HEK293 (cell line): ENCODE results near the gene RGMA.

Experiments
- CTCF ChIA-PET: fragments of 350-600 bp; formaldehyde crosslinking; extraction: SDS; loops from one replicate; lab custom pipeline; 2021; ENCODE audit warnings: antibody characterized with exemption; lab: Yijun Ruan, JAX
- POLR2A ChIA-PET: fragments of 300-600 bp; formaldehyde crosslinking; extraction: SDS; loops from one replicate; lab custom pipeline; 2020; ENCODE audit warnings: antibody characterized with exemption, inconsistent platforms; lab: Yijun Ruan, JAX
- H3K27ac ChIP-seq: fragments of 200-500 bp; sonication (Bioruptor generic); 2 replicates; pipeline ENCODE4 v1.5.1; 2014; ENCODE audit warnings: low read depth, low read length, control low read depth, inconsistent platforms; ENCODE audit errors: extremely low read depth
- H3K36me3 ChIP-seq, 2 experiments: fragments of 200-500 bp in 1 of 2; sonication (Bioruptor generic) in 1 of 2; 1 replicate in 1 of 2; 2 replicates in 1 of 2; pipeline ENCODE4 v1.5.1; 2014 to 2017; ENCODE audit warnings: inconsistent platforms in 2 of 2, low read length in 2 of 2; ENCODE audit not compliant: control insufficient read depth in 2 of 2, insufficient read depth in 1 of 2
- H3K4me1 ChIP-seq: fragments of 200-500 bp; sonication (Bioruptor generic); 2 replicates; pipeline ENCODE4 v1.5.1; 2014; ENCODE audit warnings: mild to moderate bottlenecking, low read length, inconsistent platforms; ENCODE audit not compliant: control insufficient read depth, insufficient read depth
- H3K4me3 ChIP-seq: 2 replicates; pipeline ENCODE4 v1.5.1; 2011; ENCODE audit warnings: low read depth, mild to moderate bottlenecking, control low read depth, low read length, moderate library complexity
- H3K9me3 ChIP-seq: fragments of 200-500 bp; sonication (Bioruptor generic); 2 replicates; pipeline ENCODE4 v1.5.1; 2014; ENCODE audit warnings: low read depth, low read length, inconsistent platforms; ENCODE audit not compliant: control insufficient read depth, insufficient read depth
- BCL11B ChIP-seq: fragments of 450-650 bp; formaldehyde crosslinking; IDR thresholded peaks from 2 replicates; pipeline ENCODE4 v1.5.1; 2016; ENCODE audit warnings: low read depth, missing biosample characterization, missing genetic modification characterization
- ELK4 ChIP-seq: IDR thresholded peaks from 2 replicates; pipeline ENCODE4 v1.6.1; 2011; ENCODE audit warnings: mild to moderate bottlenecking, low read depth, low read length, borderline replicate concordance
- GFI1B ChIP-seq: fragments of 450-650 bp; formaldehyde crosslinking; IDR thresholded peaks from 2 replicates; pipeline ENCODE4 v1.5.1; 2016; ENCODE audit warnings: missing biosample characterization, missing genetic modification characterization
- GLIS2 ChIP-seq: fragments of 450-650 bp; formaldehyde crosslinking; IDR thresholded peaks from 2 replicates; pipeline ENCODE4 v1.5.1; 2016; ENCODE audit warnings: missing biosample characterization, missing genetic modification characterization
- KLF17 ChIP-seq: fragments of 450-650 bp; formaldehyde crosslinking; IDR thresholded peaks from 2 replicates; pipeline ENCODE4 v1.5.1; 2016; ENCODE audit warnings: missing biosample characterization, missing genetic modification characterization
- PBX3 ChIP-seq: sonication (generic); formaldehyde crosslinking; IDR thresholded peaks from 2 replicates; pipeline ENCODE4 v1.8.1; 2022; ENCODE audit warnings: mild to moderate bottlenecking, moderate library complexity, missing genetic modification reagents
- REST ChIP-seq: fragments of 450-650 bp; formaldehyde crosslinking; IDR thresholded peaks from 2 replicates; pipeline ENCODE4 v1.5.1; 2016; ENCODE audit warnings: missing biosample characterization, missing genetic modification characterization
- ZBTB17 ChIP-seq: fragments of 450-650 bp; formaldehyde crosslinking; IDR thresholded peaks from 2 replicates; pipeline ENCODE4 v1.5.1; 2016; ENCODE audit warnings: missing biosample characterization, missing genetic modification characterization
- ZBTB8A ChIP-seq: fragments of 450-650 bp; formaldehyde crosslinking; IDR thresholded peaks from 2 replicates; pipeline ENCODE4 v1.5.1; 2016; ENCODE audit warnings: missing biosample characterization, missing genetic modification characterization
- ZFP3 ChIP-seq: fragments of 450-650 bp; formaldehyde crosslinking; IDR thresholded peaks from 2 replicates; pipeline ENCODE4 v1.5.1; 2016; ENCODE audit warnings: low read depth, missing biosample characterization, missing genetic modification characterization
- ZNF138 ChIP-seq: fragments of 450-650 bp; formaldehyde crosslinking; IDR thresholded peaks from 2 replicates; pipeline ENCODE4 v1.5.1; 2016; ENCODE audit warnings: missing biosample characterization, missing genetic modification characterization, borderline replicate concordance
- ZNF146 ChIP-seq: fragments of 450-650 bp; formaldehyde crosslinking; IDR thresholded peaks from 2 replicates; pipeline ENCODE4 v1.5.1; 2016; ENCODE audit warnings: missing biosample characterization, missing genetic modification characterization
- ZNF2 ChIP-seq: fragments of 450-650 bp; formaldehyde crosslinking; IDR thresholded peaks from 2 replicates; pipeline ENCODE4 v1.5.1; 2016; ENCODE audit warnings: missing biosample characterization, missing genetic modification characterization
- ZNF202 ChIP-seq: fragments of 450-650 bp; formaldehyde crosslinking; IDR thresholded peaks from 2 replicates; pipeline ENCODE4 v1.5.1; 2016; ENCODE audit warnings: missing biosample characterization, missing genetic modification characterization, borderline replicate concordance
- ZNF280D ChIP-seq: fragments of 450-650 bp; formaldehyde crosslinking; IDR thresholded peaks from 2 replicates; pipeline ENCODE4 v1.5.1; 2016; ENCODE audit warnings: missing biosample characterization, missing genetic modification characterization
- ZNF311 ChIP-seq: fragments of 450-650 bp; formaldehyde crosslinking; IDR thresholded peaks from 2 replicates; pipeline ENCODE4 v1.5.1; 2017; ENCODE audit warnings: missing biosample characterization, missing genetic modification characterization, borderline replicate concordance
- ZNF324 ChIP-seq: fragments of 450-650 bp; formaldehyde crosslinking; IDR thresholded peaks from 2 replicates; pipeline ENCODE4 v1.5.1; 2016; ENCODE audit warnings: missing biosample characterization, missing genetic modification characterization
- ZNF391 ChIP-seq: fragments of 450-650 bp; formaldehyde crosslinking; IDR thresholded peaks from 2 replicates; pipeline ENCODE4 v1.5.1; 2016; ENCODE audit warnings: low read depth, missing biosample characterization, missing genetic modification characterization, borderline replicate concordance
- ZNF433 ChIP-seq: fragments of 450-650 bp; formaldehyde crosslinking; IDR thresholded peaks from 2 replicates; pipeline ENCODE4 v1.5.1; 2016; ENCODE audit warnings: missing biosample characterization, missing genetic modification characterization, low read depth
- ZNF501 ChIP-seq: fragments of 450-650 bp; formaldehyde crosslinking; IDR thresholded peaks from 2 replicates; pipeline ENCODE4 v1.5.1; 2016; ENCODE audit warnings: missing biosample characterization, missing genetic modification characterization
- ZNF558 ChIP-seq: fragments of 450-650 bp; formaldehyde crosslinking; IDR thresholded peaks from 2 replicates; pipeline ENCODE4 v1.5.1; 2016; ENCODE audit warnings: missing biosample characterization, missing genetic modification characterization
- ZNF560 ChIP-seq: fragments of 450-650 bp; formaldehyde crosslinking; IDR thresholded peaks from 2 replicates; pipeline ENCODE4 v1.5.1; 2017; ENCODE audit warnings: missing biosample characterization, missing genetic modification characterization, borderline replicate concordance
- ZNF561 ChIP-seq: fragments of 450-650 bp; IDR thresholded peaks from 2 replicates; pipeline ENCODE4 v1.5.1; 2018; ENCODE audit warnings: missing biosample characterization, missing genetic modification characterization, borderline replicate concordance
- ZNF629 ChIP-seq: fragments of 450-650 bp; formaldehyde crosslinking; IDR thresholded peaks from 2 replicates; pipeline ENCODE4 v1.5.1; 2017; ENCODE audit warnings: missing biosample characterization, missing genetic modification characterization
- ZNF747 ChIP-seq: fragments of 450-650 bp; formaldehyde crosslinking; IDR thresholded peaks from 2 replicates; pipeline ENCODE4 v1.5.1; 2016; ENCODE audit warnings: missing biosample characterization, missing genetic modification characterization
- ZNF76 ChIP-seq: fragments of 450-650 bp; formaldehyde crosslinking; IDR thresholded peaks from 2 replicates; pipeline ENCODE4; 2016; ENCODE audit warnings: low read depth, missing biosample characterization, missing genetic modification characterization, borderline replicate concordance
- ZNF785 ChIP-seq: fragments of 450-650 bp; formaldehyde crosslinking; IDR thresholded peaks from 2 replicates; pipeline ENCODE4 v1.5.1; 2016; ENCODE audit warnings: missing biosample characterization, missing genetic modification characterization
- ZSCAN16 ChIP-seq: fragments of 450-650 bp; formaldehyde crosslinking; IDR thresholded peaks from 2 replicates; pipeline ENCODE4 v1.5.1; 2016; ENCODE audit warnings: missing biosample characterization, missing genetic modification characterization

Gene RGMA

GRCh38 chr15:93076875-93077274 lies 12.1 kb downstream of the RGMA start (continued):
- TF ChIP-seq ZNF560 (tag by site-specific recombination) (no peak), ZNF76 (tag by site-specific recombination) (no peak), GFI1B (tag by site-specific recombination) (no peak), ZNF280D (tag by site-specific recombination) (no peak), ELK4 (no peak), ZNF558 (no peak), ZNF2 (tag by site-specific recombination) (no peak), ZNF785 (no peak), ZBTB17 (tag by site-specific recombination) (no peak), ZNF433 (tag by site-specific recombination) (no peak)

- no peak overlapping the region for H3K27ac ChIP-seq
Measured at GRCh38 chr15:93076217-93076616, 12.8 kb downstream of the RGMA start.

More at GRCh38 chr15:93076217-93076616, 12.8 kb downstream of the RGMA start:
- TF ChIP-seq KLF17 (tag by site-specific recombination) (no peak), ZNF391 (no peak), ZNF138 (tag by site-specific recombination) (no peak), ZNF311 (tag by site-specific recombination) (no peak), GLIS2 (tag by site-specific recombination) (no peak), ZNF202 (tag by site-specific recombination) (no peak), REST (no peak), PBX3 (CRISPR knock-in tag) (no peak), ZNF501 (no peak), ZNF146 (tag by site-specific recombination) (no peak), ZBTB8A (tag by site-specific recombination) (no peak), ZNF561 (no peak), ZNF2 (tag by site-specific recombination) (no peak), ZNF629 (tag by site-specific recombination) (no peak), ZSCAN16 (no peak), BCL11B (tag by site-specific recombination) (no peak), ZFP3 (tag by site-specific recombination) (no peak), ZNF324 (no peak), ZNF747 (tag by site-specific recombination) (no peak)
- H3K4me3 ChIP-seq = no peak overlapping the region
- H3K9me3 ChIP-seq = no peaks in the 10 kb centered on the region
- H3K36me3 ChIP-seq = no peaks in the 10 kb centered on the region
- peaks cover 13% of the 10 kb centered on the region for H3K4me1 ChIP-seq
- ChIA-PET POLR2A (no interaction called here), CTCF (interaction anchor here (0.7 to 2.9 kb wide), 5 partner anchors 11 to 1043 kb away, joined by 3 to 35 read pairs (median 3); partner anchors contain the start of gene RGMA)
